HG03196 (cell line): ENCODE data around the gene ZNF560.
"Not testable (repeated sequence)": the region's sequence is repeated elsewhere in the genome, so short reads cannot be mapped to it uniquely, and the experiment has no call there.

Experiments used
- ATAC-seq: cut with Tn5 transposase; IDR thresholded peaks from one replicate; pipeline ENCODE4 v1.9.1; 2021; ENCODE audit not compliant: unreplicated experiment

ZNF560 gene

GRCh38 chr19:9498183-9498902 lies at the start of gene ZNF560:
ZNF560 (minus strand) TSS chr19:9498616; CDS start chr19:9475313, 23,303 bp downstream.
- no peak for ATAC-seq

- ATAC-seq: no peak
Observed at GRCh38 chr19:9547870-9548269, 49.5 kb upstream of the ZNF560 start.

- not testable (repeated sequence) for ATAC-seq
Observed at GRCh38 chr19:9541281-9541680, 42.9 kb upstream of the ZNF560 start.

GRCh38 chr19:9539921-9540320 lies 41.5 kb upstream of the ZNF560 start:
- ATAC-seq: not testable (repeated sequence)

- ATAC-seq: not testable (repeated sequence)
Observed at GRCh38 chr19:9539201-9539600, 40.8 kb upstream of the ZNF560 start.

GRCh38 chr19:9538183-9539058 lies 40.0 kb upstream of the ZNF560 start, which contains the start of gene ZNF426:
ZNF426 (minus strand) TSS chr19:9538645; CDS start chr19:9536232, 2,413 bp downstream.
- ATAC-seq: peak; percentile 89

GRCh38 chr19:9535934-9536333 lies 37.5 kb upstream of the ZNF560 start:
- ATAC-seq: no peak

- ATAC-seq: no peak
Observed at GRCh38 chr19:9531933-9532332, 33.5 kb upstream of the ZNF560 start.

GRCh38 chr19:9528757-9529336 lies 30.4 kb upstream of the ZNF560 start:
- ATAC-seq: no peak

GRCh38 chr19:9523885-9524474 lies 25.6 kb upstream of the ZNF560 start:
- ATAC-seq: no peak

- no peak for ATAC-seq
Observed at GRCh38 chr19:9507285-9507684, 8.9 kb upstream of the ZNF560 start.

- no peak for ATAC-seq
Observed at GRCh38 chr19:9500796-9501195, 2.4 kb upstream of the ZNF560 start.

GRCh38 chr19:9494096-9494495 lies 4.3 kb downstream of the ZNF560 start:
- ATAC-seq: no peak

- ATAC-seq: no peak
Observed at GRCh38 chr19:9487016-9487415, 11.4 kb downstream of the ZNF560 start.

- no peak for ATAC-seq
Observed at GRCh38 chr19:9485140-9485539, 13.3 kb downstream of the ZNF560 start.

GRCh38 chr19:9474975-9475374 lies 23.4 kb downstream of the ZNF560 start:
- ATAC-seq: no peak

GRCh38 chr19:9467161-9467560 lies 31.3 kb downstream of the ZNF560 start:
- no peak for ATAC-seq

- no peak for ATAC-seq
Observed at GRCh38 chr19:9461938-9462337, 36.5 kb downstream of the ZNF560 start.

GRCh38 chr19:9456018-9456689 lies 42.3 kb downstream of the ZNF560 start:
- no peak for ATAC-seq

GRCh38 chr19:9453953-9454352 lies 44.5 kb downstream of the ZNF560 start:
- no peak for ATAC-seq

- no peak for ATAC-seq
Observed at GRCh38 chr19:9445037-9445436, 53.4 kb downstream of the ZNF560 start.
